HepG2 (cell line): Measurements from ENCODE around the gene SCN4B. TPM values are rescaled to one million over a fixed set of nuclear protein-coding genes. Genes with fewer than 3 reads are reported as not detected.

Experiments used
- ATAC-seq: fragments of 200-7000 bp; cut with Tn5 transposase; 3 replicates; pipeline ENCODE4 v1.9.1; 2020; ENCODE audit warnings: mild to moderate bottlenecking, moderate library complexity
- BruUV-seq: library from RNA; stranded (reverse); fragments of 400-500 nt; replicated peaks from 2 replicates; lab custom pipeline; 2021; lab: Mats Ljungman, UMichigan
- CTCF ChIA-PET: fragments of 300-600 bp; formaldehyde crosslinking; extraction: SDS; loops from one replicate; lab custom pipeline; 2021; ENCODE audit warnings: low total read pairs, inconsistent platforms, low intra/inter-chr PET ratio; lab: Yijun Ruan, JAX
- POLR2A ChIA-PET: fragments of 350-600 bp; sonication (Branson Sonifier 250); formaldehyde crosslinking; loops from one replicate; lab custom pipeline; 2020; ENCODE audit warnings: antibody characterized with exemption, inconsistent platforms; lab: Yijun Ruan, JAX
- DNase-seq: peaks from one replicate; pipeline ENCODE4 v3.0.0-alpha.2; 2015; ENCODE audit warnings: low spot score
- FAIRE-seq: peaks from 3 replicates; lab custom pipeline; 2011; peaks lifted over from hg19 to GRCh38; lab: Jason Lieb, UNC
- H2AFZ ChIP-seq: one replicate; pipeline ENCODE4 v1.6.1; 2011; ENCODE audit warnings: low read length, inconsistent platforms
- H3K27ac ChIP-seq: fragments of 300-600 bp; 3 replicates; pipeline ENCODE4 v1.8.0; 2011; ENCODE audit warnings: mixed run types, mild to moderate bottlenecking, mixed read lengths, low read length, inconsistent platforms; ENCODE audit not compliant: insufficient read depth; ENCODE audit errors: extremely low read length
- H3K27me3 ChIP-seq, 2 experiments: fragments of 200-600 bp in 1 of 2; 2 replicates in 1 of 2; 3 replicates in 1 of 2; pipeline versions ENCODE4 v1.6.0 to v1.8.0; 2011; ENCODE audit warnings: low read length in 2 of 2, mild to moderate bottlenecking in 2 of 2, moderate library complexity in 2 of 2, inconsistent platforms in 1 of 2; ENCODE audit not compliant: insufficient read depth in 2 of 2, control insufficient read depth in 1 of 2
- H3K36me3 ChIP-seq, 2 experiments: fragments of 200-600 bp in 1 of 2; replicated peaks in 1 of 2; 2 replicates in 1 of 2; 3 replicates in 1 of 2; pipeline versions ENCODE4 v1.5.1 to v1.8.0; 2011; ENCODE audit warnings: low read length in 2 of 2, inconsistent platforms in 1 of 2; ENCODE audit not compliant: insufficient read depth in 2 of 2, control insufficient read depth in 1 of 2
- H3K4me1 ChIP-seq: 2 replicates; pipeline ENCODE4 v1.5.1; 2012; ENCODE audit warnings: low read length, inconsistent platforms; ENCODE audit not compliant: insufficient read depth
- H3K4me2 ChIP-seq: 2 replicates; pipeline ENCODE4 v1.6.0; 2011; ENCODE audit warnings: low read depth, low read length, inconsistent platforms
- H3K4me3 ChIP-seq, 3 experiments: fragments of 200-600 bp in 1 of 3; sonication (generic), shearing (Covaris generic) in 1 of 3; replicated peaks in 1 of 3; 2 replicates each; pipeline ENCODE4 v1.5.1; 2011 to 2016; ENCODE audit warnings: low read length in 3 of 3, inconsistent platforms in 2 of 3, low read depth in 2 of 3, mild to moderate bottlenecking in 2 of 3, control low read depth in 1 of 3, mixed read lengths in 1 of 3; ENCODE audit not compliant: insufficient read depth in 1 of 3
- H3K79me2 ChIP-seq: one replicate; pipeline ENCODE4 v1.6.1; 2011; ENCODE audit warnings: low read length, inconsistent platforms; ENCODE audit not compliant: insufficient read depth
- H3K9ac ChIP-seq: 2 replicates; pipeline ENCODE4 v1.6.0; 2011; ENCODE audit warnings: mild to moderate bottlenecking, low read depth, low read length, inconsistent platforms; ENCODE audit not compliant: insufficient read depth
- H3K9me3 ChIP-seq: 2 replicates; pipeline ENCODE4 v1.5.1; 2012; ENCODE audit warnings: mild to moderate bottlenecking, low read length
- H4K20me1 ChIP-seq: 2 replicates; pipeline ENCODE4 v1.6.0; 2011; ENCODE audit warnings: inconsistent platforms, mild to moderate bottlenecking, low read length, moderate library complexity; ENCODE audit not compliant: insufficient read depth
- GATAD1 ChIP-seq: IDR thresholded peaks from 2 replicates; pipeline ENCODE4 v1.6.1; 2016; ENCODE audit warnings: missing genetic modification reagents, missing compliant biosample characterization
- HMGXB3 ChIP-seq: sonication (generic); formaldehyde crosslinking; IDR thresholded peaks from 2 replicates; pipeline ENCODE4 v1.4.0; 2020; ENCODE audit warnings: missing genetic modification reagents, borderline replicate concordance
- ZNF572 ChIP-seq: sonication (generic); formaldehyde crosslinking; IDR thresholded peaks from 2 replicates; pipeline ENCODE4 v1.5.1; 2020; ENCODE audit warnings: mild to moderate bottlenecking, missing genetic modification reagents
- ZNF580 ChIP-seq: IDR thresholded peaks from 2 replicates; pipeline ENCODE4 v1.6.1; 2016; ENCODE audit warnings: low read depth, borderline replicate concordance
- WGBS: methylation state at CpG from one replicate; pipeline ENCODE4 v1.1.6; 2017; ENCODE audit warnings: low lambda C conversion rate; 5-methylcytosine and 5-hydroxymethylcytosine counted together
- in situ Hi-C: cut with HindIII; loops from 2 replicates; pipeline ENCODE4 v1.10.0; 2017; ENCODE audit warnings: low pct_unique_long_range_greater_than_20kb; ENCODE audit not compliant: extremely low pct_ligation_motif_present
- intact Hi-C: fragments of 100-400 bp; cut with micrococcal nuclease; formaldehyde crosslinking; loops from one replicate; pipeline ENCODE4 v1.10.0; 2022; ENCODE audit not compliant: unreplicated experiment
- polyA plus RNA-seq, 8 experiments: library from polyadenylated mRNA; depleted of rRNA in 3 of 8; stranded (reverse) in 7 of 8; unstranded in 1 of 8; fragments of >200 nt; fragmentation: Illumina TruSeq in 4 of 8; extraction: Trizol in 4 of 8; gene quantifications; 2 replicates each; pipeline versions ENCODE4 v1.2.1 to v1.2.3, GENCODE V29; 2011 to 2016; ENCODE audit warnings: low read depth in 4 of 8, missing spikeins in 1 of 8, mixed read lengths in 1 of 8; ENCODE audit not compliant: insufficient read depth in 1 of 8
- total RNA-seq, 5 experiments: library from RNA; depleted of rRNA; stranded (reverse); fragments of >200 nt; fragmentation: Illumina TruSeq; extraction: Trizol; gene quantifications; 2 replicates each; pipeline ENCODE4 v1.2.3, GENCODE V29; 2016; ENCODE audit warnings: low read depth in 1 of 5

Gene SCN4B
- total and polyA plus RNA-seq, 2 of the 13 experiments (the other 11 are each of a cell fraction or from before 2014, with no cell fraction given): 0.04 to 0.29 TPM

GRCh38 chr11:118170231-118170630 lies 17.6 kb upstream of the SCN4B start:
- Histone ChIP-seq H3K27ac (no peak overlapping the region), H3K4me3 (no peak overlapping the region), H3K79me2 (no peaks in the 10 kb centered on the region), H3K9me3 (no peaks in the 10 kb centered on the region), H3K4me1 (peaks cover 21% of the 10 kb centered on the region), H2AFZ (no peak overlapping the region), H3K27me3 (peaks cover 7 to 68% of the 10 kb centered on the region in 2 experiments), H3K9ac (no peak overlapping the region), H3K36me3 (no peaks in the 10 kb centered on the region), H3K4me2 (no peak overlapping the region), H4K20me1 (no peaks in the 10 kb centered on the region)
- FAIRE-seq (no peak), DNase-seq (no peak), ATAC-seq (no peak)
- intact Hi-C loops (no loop called here), in situ Hi-C loops (no loop called here)
- WGBS: 16% methylated on average over 6 of the region's 9 CpGs
- BruUV-seq: no TSS peak
- CTCF ChIA-PET: interaction anchor here (2.5 kb wide), 1 partner anchor 25 kb away, joined by 14 read pairs; no protein-coding TSS in a partner anchor
- TF ChIP-seq ZNF572 (CRISPR knock-in tag): no peak
- no peak for TF ChIP-seq ZNF580
- TF ChIP-seq HMGXB3 (CRISPR knock-in tag): no peak
- no peak for TF ChIP-seq GATAD1 (CRISPR knock-in tag)
- POLR2A ChIA-PET: no interaction called here
